Loucy (cell line): ENCODE results near the gene DUSP16.

Source experiments
- CTCF ChIP-seq: fragments of 200-600 bp; sonication (generic); conservative IDR thresholded peaks from 2 replicates; pipeline ENCODE4 v1.5.1; 2014; ENCODE audit warnings: mild to moderate bottlenecking, antibody characterized with exemption, low read length
- EZH2phosphoT487 ChIP-seq: fragments of 200-600 bp; IDR thresholded peaks from 2 replicates; pipeline ENCODE4 v1.6.1; 2018; ENCODE audit warnings: antibody characterized with exemption, mild to moderate bottlenecking, moderate library complexity, borderline replicate concordance

- no peak for TF ChIP-seq EZH2phosphoT487
- no peak for TF ChIP-seq CTCF
These were observed 87.5 kb downstream of the DUSP16 start for GRCh38 chr12:12474931-12475795.
